Loucy (cell line): Measurements from ENCODE around the gene NMNAT2.

Experiments
- H2AFZ ChIP-seq: fragments of 200-600 bp; sonication (generic); 2 replicates; pipeline ENCODE4 v1.6.0; 2016; ENCODE audit warnings: antibody characterized with exemption, mild to moderate bottlenecking, low read length, moderate library complexity
- H3F3A ChIP-seq: fragments of 200-600 bp; 2 replicates; pipeline ENCODE4 v1.6.0; 2016; ENCODE audit warnings: antibody characterized with exemption, low read depth, mild to moderate bottlenecking
- H3K27me3 ChIP-seq: fragments of 200-600 bp; sonication (generic); 2 replicates; pipeline ENCODE4 v1.6.1; 2014; ENCODE audit warnings: low read length, mild to moderate bottlenecking; ENCODE audit not compliant: insufficient read depth, poor library complexity, severe bottlenecking
- H3K36me3 ChIP-seq: fragments of 200-600 bp; sonication (generic); 2 replicates; pipeline ENCODE4 v1.6.1; 2016; ENCODE audit warnings: low read length; ENCODE audit not compliant: insufficient read depth
- H3K4me1 ChIP-seq: fragments of 200-600 bp; sonication (generic); 2 replicates; pipeline ENCODE4 v1.5.1; 2014; ENCODE audit warnings: low read length, mild to moderate bottlenecking; ENCODE audit not compliant: insufficient read depth, poor library complexity, severe bottlenecking
- H3K4me2 ChIP-seq: fragments of 200-600 bp; sonication (generic); 2 replicates; pipeline ENCODE4 v1.6.0; 2014; ENCODE audit warnings: antibody characterized with exemption, low read length, low read depth, mild to moderate bottlenecking; ENCODE audit not compliant: poor library complexity, severe bottlenecking
- H3K4me3 ChIP-seq: fragments of 200-600 bp; sonication (generic); 2 replicates; pipeline ENCODE4 v1.5.1; 2014; ENCODE audit warnings: low read length, mild to moderate bottlenecking, mixed read lengths; ENCODE audit not compliant: poor library complexity, severe bottlenecking
- H3K79me2 ChIP-seq: fragments of 200-600 bp; sonication (generic); 2 replicates; pipeline ENCODE4 v1.6.1; 2014; ENCODE audit warnings: low read length; ENCODE audit not compliant: insufficient read depth
- H3K9ac ChIP-seq: fragments of 200-600 bp; sonication (generic); 2 replicates; pipeline ENCODE4 v1.6.0; 2014; ENCODE audit warnings: mild to moderate bottlenecking, low read depth, low read length, moderate library complexity; ENCODE audit not compliant: poor library complexity, severe bottlenecking
- H3K9me2 ChIP-seq: fragments of 200-600 bp; sonication (generic); replicated peaks from 2 replicates; pipeline ENCODE4 v1.6.1; 2016; ENCODE audit warnings: low read depth, low read length, mixed read lengths
- H3K9me3 ChIP-seq: fragments of 200-600 bp; sonication (generic); 2 replicates; pipeline ENCODE4 v1.6.1; 2014; ENCODE audit warnings: mild to moderate bottlenecking, antibody characterized with exemption, low read length, low read depth; ENCODE audit not compliant: insufficient read depth
- H4K20me1 ChIP-seq: fragments of 200-600 bp; sonication (generic); 2 replicates; pipeline ENCODE4 v1.6.0; 2014; ENCODE audit warnings: antibody characterized with exemption, low read length, mild to moderate bottlenecking; ENCODE audit not compliant: insufficient read depth, poor library complexity, severe bottlenecking
- EZH2phosphoT487 ChIP-seq: fragments of 200-600 bp; IDR thresholded peaks from 2 replicates; pipeline ENCODE4 v1.6.1; 2018; ENCODE audit warnings: antibody characterized with exemption, mild to moderate bottlenecking, moderate library complexity, borderline replicate concordance
- TF ChIP-seq, protein P1 (sequence below): fragments of 200-600 bp; sonication (generic); conservative IDR thresholded peaks from 2 replicates; pipeline ENCODE4 v1.5.1; 2014; ENCODE audit warnings: mild to moderate bottlenecking, antibody characterized with exemption, low read length

NMNAT2 gene

DNA sequence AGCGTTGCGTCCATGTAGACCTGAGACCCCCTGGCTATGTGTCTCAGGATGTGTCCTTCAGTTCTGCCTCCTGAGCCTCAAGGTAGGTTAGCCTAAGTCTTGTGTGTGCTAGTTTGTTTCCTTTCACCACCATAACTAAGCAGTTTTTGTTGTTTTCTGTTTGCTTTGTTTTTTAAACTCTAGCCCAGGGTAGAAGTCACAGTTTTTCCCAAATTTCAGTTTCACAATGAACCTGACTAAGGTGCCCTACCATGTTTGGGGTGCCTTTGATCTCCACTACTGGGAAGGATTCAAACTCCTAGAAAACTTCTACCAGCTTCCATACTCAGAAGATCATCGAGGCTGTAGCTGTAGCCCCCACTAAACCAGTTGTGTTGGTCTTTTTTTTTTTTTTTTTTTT is 39.3 kb upstream of the NMNAT2 start:
- H3K36me3 ChIP-seq = no peaks in the 10 kb centered on the region
- H4K20me1 ChIP-seq = no peaks in the 10 kb centered on the region
- peak overlapping the region; percentile 58; the same call in 1 of the 2 replicates for H2AFZ ChIP-seq
- TF ChIP-seq EZH2phosphoT487 = no peak
- TF ChIP-seq, protein P1, sequence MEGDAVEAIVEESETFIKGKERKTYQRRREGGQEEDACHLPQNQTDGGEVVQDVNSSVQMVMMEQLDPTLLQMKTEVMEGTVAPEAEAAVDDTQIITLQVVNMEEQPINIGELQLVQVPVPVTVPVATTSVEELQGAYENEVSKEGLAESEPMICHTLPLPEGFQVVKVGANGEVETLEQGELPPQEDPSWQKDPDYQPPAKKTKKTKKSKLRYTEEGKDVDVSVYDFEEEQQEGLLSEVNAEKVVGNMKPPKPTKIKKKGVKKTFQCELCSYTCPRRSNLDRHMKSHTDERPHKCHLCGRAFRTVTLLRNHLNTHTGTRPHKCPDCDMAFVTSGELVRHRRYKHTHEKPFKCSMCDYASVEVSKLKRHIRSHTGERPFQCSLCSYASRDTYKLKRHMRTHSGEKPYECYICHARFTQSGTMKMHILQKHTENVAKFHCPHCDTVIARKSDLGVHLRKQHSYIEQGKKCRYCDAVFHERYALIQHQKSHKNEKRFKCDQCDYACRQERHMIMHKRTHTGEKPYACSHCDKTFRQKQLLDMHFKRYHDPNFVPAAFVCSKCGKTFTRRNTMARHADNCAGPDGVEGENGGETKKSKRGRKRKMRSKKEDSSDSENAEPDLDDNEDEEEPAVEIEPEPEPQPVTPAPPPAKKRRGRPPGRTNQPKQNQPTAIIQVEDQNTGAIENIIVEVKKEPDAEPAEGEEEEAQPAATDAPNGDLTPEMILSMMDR = no peak
- H3F3A ChIP-seq = no peaks in the 10 kb centered on the region
- no peaks in the 10 kb centered on the region for H3K4me1 ChIP-seq
- H3K9me3 ChIP-seq = no peaks in the 10 kb centered on the region
- H3K4me3 ChIP-seq = no peak overlapping the region
- no peaks in the 10 kb centered on the region for H3K9me2 ChIP-seq
- H3K27me3 ChIP-seq = no peaks in the 10 kb centered on the region
- no peak overlapping the region for H3K9ac ChIP-seq
- no peak overlapping the region for H3K4me2 ChIP-seq
- no peaks in the 10 kb centered on the region for H3K79me2 ChIP-seq

DNA sequence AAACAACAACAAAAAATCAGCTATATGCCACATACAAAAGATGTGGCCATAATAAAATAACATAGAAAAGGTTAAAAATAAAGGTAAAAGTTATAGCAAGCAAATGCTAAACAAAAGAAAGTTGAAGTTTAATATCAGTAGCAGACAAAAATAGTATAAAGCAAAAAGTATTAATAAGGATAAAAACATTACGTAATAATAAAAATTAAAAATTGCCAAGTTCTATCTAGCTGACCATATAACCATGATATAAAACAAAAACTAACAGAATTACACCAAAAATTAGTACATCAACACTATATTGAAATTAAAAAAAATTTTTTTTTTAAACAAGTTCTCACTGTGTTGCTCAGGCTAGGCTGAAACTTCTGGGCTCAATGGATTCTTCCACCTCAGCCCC is 38.6 kb upstream of the NMNAT2 start:
- no peak overlapping the region for H3K9ac ChIP-seq
- no peaks in the 10 kb centered on the region for H3K79me2 ChIP-seq
- no peaks in the 10 kb centered on the region for H3K27me3 ChIP-seq
- TF ChIP-seq, protein P1 = no peak
- no peak for TF ChIP-seq EZH2phosphoT487
- H3K9me2 ChIP-seq = no peaks in the 10 kb centered on the region
- H3K4me3 ChIP-seq = no peak overlapping the region
- H3K4me2 ChIP-seq = no peak overlapping the region
- no peaks in the 10 kb centered on the region for H3K36me3 ChIP-seq
- no peaks in the 10 kb centered on the region for H3K4me1 ChIP-seq
- H3K9me3 ChIP-seq = no peaks in the 10 kb centered on the region
- no peak overlapping the region for H2AFZ ChIP-seq
- H3F3A ChIP-seq = no peaks in the 10 kb centered on the region
- no peaks in the 10 kb centered on the region for H4K20me1 ChIP-seq

DNA sequence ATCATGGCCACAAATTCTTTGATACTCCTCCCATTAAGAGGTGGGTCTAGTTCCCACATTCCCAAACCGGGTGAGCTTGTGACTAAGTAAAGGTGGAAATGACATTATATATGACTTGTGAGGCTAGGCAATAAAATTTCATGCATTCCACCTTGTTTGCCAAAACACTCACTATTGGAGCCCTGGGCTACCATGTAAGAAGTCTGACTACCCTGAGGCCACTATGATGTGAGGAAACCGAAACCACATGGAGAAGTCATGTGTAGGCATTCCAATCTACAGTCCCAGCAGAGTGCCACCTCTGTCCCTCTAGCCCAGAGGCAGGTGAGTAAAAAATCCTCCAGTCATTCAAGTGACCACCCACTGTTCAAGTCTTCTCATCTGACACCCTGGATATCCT is 36.2 kb upstream of the NMNAT2 start:
- H2AFZ ChIP-seq = no peak overlapping the region
- TF ChIP-seq, protein P1 = no peak
- TF ChIP-seq EZH2phosphoT487 = no peak
- no peak overlapping the region for H3K9ac ChIP-seq
- no peaks in the 10 kb centered on the region for H3K36me3 ChIP-seq
- no peaks in the 10 kb centered on the region for H3K9me2 ChIP-seq
- H4K20me1 ChIP-seq = no peaks in the 10 kb centered on the region
- H3F3A ChIP-seq = no peaks in the 10 kb centered on the region
- H3K4me3 ChIP-seq = no peak overlapping the region
- H3K79me2 ChIP-seq = no peaks in the 10 kb centered on the region
- H3K4me2 ChIP-seq = no peak overlapping the region
- H3K4me1 ChIP-seq = no peaks in the 10 kb centered on the region
- H3K9me3 ChIP-seq = no peaks in the 10 kb centered on the region
- H3K27me3 ChIP-seq = no peaks in the 10 kb centered on the region
